Kidney (tissue), 14 donors: ENCODE data around the gene JMJD1C. TPM values are rescaled to one million over a fixed set of nuclear protein-coding genes. Genes with fewer than 3 reads are reported as not detected.

Source experiments
- DNase-seq, 5 donors: peaks; one replicate each; pipeline ENCODE4 v3.0.0-alpha.2; 2013 to 2020
- FAIRE-seq: peaks from 2 replicates; lab custom pipeline; 2012; peaks lifted over from hg19 to GRCh38; lab: Jason Lieb, UNC
- H3K27ac ChIP-seq, 2 donors: one replicate each; pipeline ENCODE4 v1.7.0; 2013; ENCODE audit warnings: low read depth in 2 of 2, low read length in 2 of 2, inconsistent platforms in 1 of 2
- H3K27me3 ChIP-seq: one replicate; pipeline ENCODE4 v1.7.1; 2013; ENCODE audit warnings: low read length, inconsistent platforms; ENCODE audit not compliant: control insufficient read depth, insufficient read depth
- H3K36me3 ChIP-seq, 3 donors: one replicate each; pipeline versions ENCODE4 v1.7.0 to v1.7.1; 2013; ENCODE audit warnings: low read length in 3 of 3, control low read depth in 1 of 3, inconsistent platforms in 1 of 3; ENCODE audit not compliant: insufficient read depth in 3 of 3, control insufficient read depth in 2 of 3
- H3K4me1 ChIP-seq, 3 donors: one replicate each; pipeline versions ENCODE4 v1.7.0 to v1.7.1; 2013; ENCODE audit warnings: low read length in 3 of 3, inconsistent platforms in 1 of 3, low read depth in 1 of 3; ENCODE audit not compliant: control insufficient read depth in 2 of 3, insufficient read depth in 2 of 3
- H3K4me3 ChIP-seq, 3 donors: one replicate each; pipeline versions ENCODE4 v1.7.0 to v1.8.1; 2013; ENCODE audit warnings: low read length in 3 of 3, control low read depth in 1 of 3, inconsistent platforms in 1 of 3
- H3K9ac ChIP-seq, 3 donors: one replicate each; pipeline versions ENCODE4 v1.7.0 to v1.7.1; 2013; ENCODE audit warnings: low read length in 3 of 3, control low read depth in 1 of 3, inconsistent platforms in 1 of 3
- H3K9me3 ChIP-seq, 3 donors: one replicate each; pipeline versions ENCODE4 v1.7.0 to v1.7.1; 2013; ENCODE audit warnings: low read length in 3 of 3, control low read depth in 1 of 3, inconsistent platforms in 1 of 3; ENCODE audit not compliant: control insufficient read depth in 2 of 3, insufficient read depth in 1 of 3
- intact Hi-C: fragments of 100-400 bp; cut with DNase I; formaldehyde crosslinking; loops from one replicate; pipeline ENCODE4 v1.11.1; 2022
- polyA plus RNA-seq: library from polyadenylated mRNA; stranded (reverse); fragments of 350-450 nt; fragmentation: Illumina TruSeq; extraction: RNeasy Lipid Tissue Mini Kit (QIAGEN cat#74804); gene quantifications from one replicate; pipeline ENCODE4 v1.2.3, GENCODE V29; 2014; ENCODE audit warnings: low read depth, low replicate concordance; ENCODE audit not compliant: insufficient read depth
- total RNA-seq: library from RNA; stranded (reverse); fragmentation: NEBNext Ultra II Directional; extraction: Animal tissue kit (Norgen Biotek cat#: 25700); gene quantifications from one replicate; pipeline ENCODE4 v1.2.1, GENCODE V29; 2021
- TF ChIP-seq, protein P1 (sequence below): IDR thresholded peaks from 3 replicates; pipeline ENCODE4 v1.5.1; 2012; ENCODE audit warnings: mild to moderate bottlenecking, moderate library complexity, borderline replicate concordance; ENCODE audit not compliant: insufficient read depth; ENCODE audit errors: extremely low read depth
- donor health status: control.
- donor health status: control.
- donor health status: control.
- donor health status: control.
- donor health status: control.
- donor health status: DM: yes; HTN: yes; CAD: no.
- donor health status: Normal renal cell carcinoma (clear cell type).

JMJD1C gene
- total and polyA plus RNA-seq, 2 donors from 2014 or later, result 18.9 to 92.9 TPM

DNA sequence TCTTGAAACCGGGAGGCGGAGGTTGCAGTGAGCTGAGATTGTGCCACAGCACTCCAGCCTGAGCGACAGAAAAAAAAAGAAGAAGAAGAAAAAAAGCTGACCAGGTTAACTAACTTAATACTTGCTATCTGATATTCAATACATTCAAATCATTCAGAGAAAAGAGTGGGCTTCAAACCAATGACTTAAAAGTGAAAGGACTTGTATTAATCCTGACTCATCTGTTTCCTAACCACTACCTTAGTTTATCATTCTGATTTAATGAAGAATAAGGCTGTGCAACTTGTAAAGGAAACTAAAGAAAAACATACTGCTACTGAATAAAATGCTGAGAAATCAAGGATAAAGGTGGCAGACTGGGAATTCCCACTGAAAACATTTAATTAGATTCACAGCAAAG lies 204.3 kb downstream of the JMJD1C start:
- H3K9me3 ChIP-seq, result no peaks in the 10 kb centered on the region
- no peaks in the 10 kb centered on the region for H3K36me3 ChIP-seq
- no peaks in the 10 kb centered on the region for H3K27me3 ChIP-seq
- H3K27ac ChIP-seq, result no peak overlapping the region
- DNase-seq (no peak), FAIRE-seq (no peak)
- H3K4me3 ChIP-seq, result no peak overlapping the region
- intact Hi-C loops, result no loop called here
- H3K9ac ChIP-seq, result no peak overlapping the region
- TF ChIP-seq, protein P1, sequence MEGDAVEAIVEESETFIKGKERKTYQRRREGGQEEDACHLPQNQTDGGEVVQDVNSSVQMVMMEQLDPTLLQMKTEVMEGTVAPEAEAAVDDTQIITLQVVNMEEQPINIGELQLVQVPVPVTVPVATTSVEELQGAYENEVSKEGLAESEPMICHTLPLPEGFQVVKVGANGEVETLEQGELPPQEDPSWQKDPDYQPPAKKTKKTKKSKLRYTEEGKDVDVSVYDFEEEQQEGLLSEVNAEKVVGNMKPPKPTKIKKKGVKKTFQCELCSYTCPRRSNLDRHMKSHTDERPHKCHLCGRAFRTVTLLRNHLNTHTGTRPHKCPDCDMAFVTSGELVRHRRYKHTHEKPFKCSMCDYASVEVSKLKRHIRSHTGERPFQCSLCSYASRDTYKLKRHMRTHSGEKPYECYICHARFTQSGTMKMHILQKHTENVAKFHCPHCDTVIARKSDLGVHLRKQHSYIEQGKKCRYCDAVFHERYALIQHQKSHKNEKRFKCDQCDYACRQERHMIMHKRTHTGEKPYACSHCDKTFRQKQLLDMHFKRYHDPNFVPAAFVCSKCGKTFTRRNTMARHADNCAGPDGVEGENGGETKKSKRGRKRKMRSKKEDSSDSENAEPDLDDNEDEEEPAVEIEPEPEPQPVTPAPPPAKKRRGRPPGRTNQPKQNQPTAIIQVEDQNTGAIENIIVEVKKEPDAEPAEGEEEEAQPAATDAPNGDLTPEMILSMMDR, result no peak
- H3K4me1 ChIP-seq, result peaks cover 2 to 35% (median 10%) of the 10 kb centered on the region in 3 donors

DNA sequence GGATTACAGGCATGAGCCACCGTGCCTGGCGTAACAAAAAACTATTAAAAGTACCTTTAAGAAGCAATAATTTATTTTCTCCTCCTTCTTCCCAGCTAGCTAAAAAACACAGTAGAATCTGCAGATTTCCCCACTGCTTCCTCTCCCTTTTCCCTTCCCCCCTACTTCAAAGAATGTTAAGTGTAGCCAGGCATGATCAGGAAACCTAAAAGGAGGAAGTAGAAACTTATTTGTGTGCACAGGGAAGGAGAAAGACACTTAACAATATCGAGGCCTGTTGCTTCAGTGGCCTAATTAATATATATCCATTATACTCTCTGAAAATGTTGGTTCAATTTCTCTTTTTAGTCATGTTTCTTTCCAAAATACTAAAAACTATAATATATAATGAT lies 204.9 kb downstream of the JMJD1C start:
- no peak overlapping the region for H3K27ac ChIP-seq
- DNase-seq, result peak in 1 of 5 donors; percentile 53
- no peaks in the 10 kb centered on the region for H3K27me3 ChIP-seq
- intact Hi-C loops, result no loop called here
- H3K9ac ChIP-seq, result no peak overlapping the region
- H3K4me1 ChIP-seq, result peaks cover 2 to 41% (median 11%) of the 10 kb centered on the region in 3 donors
- no peak for FAIRE-seq
- no peak overlapping the region for H3K4me3 ChIP-seq
- H3K36me3 ChIP-seq, result no peaks in the 10 kb centered on the region
- TF ChIP-seq, protein P1, result no peak
- no peaks in the 10 kb centered on the region for H3K9me3 ChIP-seq

DNA sequence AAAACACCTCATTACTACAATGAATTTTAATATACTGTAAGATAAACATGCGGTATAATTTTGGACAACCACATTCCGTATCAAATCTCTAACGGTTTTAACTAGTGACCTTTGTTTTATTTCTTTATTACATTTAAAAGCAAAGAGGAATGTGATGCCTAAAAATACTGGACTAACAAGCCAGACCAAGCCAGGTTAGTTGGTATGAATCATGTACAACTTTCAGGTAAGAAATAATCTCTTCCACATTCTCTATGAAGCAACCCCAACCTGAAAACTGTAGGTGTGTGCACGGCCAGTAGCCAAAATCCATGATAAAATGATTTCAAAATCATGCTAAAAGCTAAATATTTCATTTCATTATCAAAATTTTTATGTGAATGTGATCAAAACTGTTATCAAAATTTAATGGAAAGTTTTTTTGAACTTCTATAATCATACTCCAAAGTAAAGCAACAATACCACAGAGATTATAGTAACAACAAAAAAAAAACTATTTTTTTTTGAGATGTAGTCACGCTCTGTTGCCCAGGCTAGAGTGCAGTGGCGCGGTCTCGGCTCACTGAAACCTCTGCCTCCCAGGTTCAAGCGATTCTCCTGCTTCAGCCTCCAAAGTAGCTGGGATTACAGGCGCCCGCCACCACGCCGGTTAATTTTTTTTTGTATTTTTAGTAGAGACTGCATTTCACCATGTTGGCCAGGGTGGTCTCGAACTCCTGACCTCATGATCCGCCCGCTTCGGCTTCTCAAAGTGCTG lies 205.5 kb downstream of the JMJD1C start:
- Histone ChIP-seq H3K27ac (no peak overlapping the region), H3K9ac (no peak overlapping the region), H3K4me1 (peaks cover 2 to 41% (median 11%) of the 10 kb centered on the region in 3 donors), H3K9me3 (no peaks in the 10 kb centered on the region), H3K36me3 (no peaks in the 10 kb centered on the region), H3K27me3 (no peaks in the 10 kb centered on the region), H3K4me3 (no peak overlapping the region)
- no peak for FAIRE-seq
- intact Hi-C loops, result no loop called here
- DNase-seq, result no peak
- TF ChIP-seq, protein P1, result no peak
